Ovary (tissue), 9 donors: ENCODE measurements around the gene PLEKHF1. TPM values are rescaled to one million over a fixed set of nuclear protein-coding genes. Genes with fewer than 3 reads are reported as not detected.
"Not testable (repeated sequence)": the region's sequence is repeated elsewhere in the genome, so short reads cannot be mapped to it uniquely, and the experiment has no call there.

Source experiments
- DNase-seq, 5 donors: peaks; one replicate each; pipeline ENCODE4 v3.0.0-alpha.2; 2019 to 2020
- H3K27ac ChIP-seq, 2 donors: fragments of 200-600 bp; one replicate each; pipeline versions ENCODE4 v1.5.1 to v1.8.0; 2019 to 2022
- H3K27me3 ChIP-seq: fragments of 200-600 bp; one replicate; pipeline ENCODE4 v1.8.0; 2022
- H3K36me3 ChIP-seq: fragments of 200-600 bp; sonication (generic); one replicate; pipeline ENCODE4 v1.5.1; 2019
- H3K4me1 ChIP-seq: one replicate; pipeline ENCODE4 v1.8.1; 2013; ENCODE audit warnings: mild to moderate bottlenecking, moderate library complexity; ENCODE audit not compliant: insufficient read depth
- H3K4me3 ChIP-seq: fragments of 200-600 bp; sonication (generic); one replicate; pipeline ENCODE4 v1.5.1; 2017
- H3K9me3 ChIP-seq, 2 donors: fragments of 200-600 bp in 1 of 2; sonication (generic) in 1 of 2; one replicate each; pipeline versions ENCODE4 v1.5.1 to v1.8.1; 2013 to 2019; ENCODE audit warnings: mild to moderate bottlenecking in 1 of 2, moderate library complexity in 1 of 2
- EP300 ChIP-seq: sonication (generic); formaldehyde crosslinking; IDR thresholded peaks from one replicate; pipeline ENCODE4 v1.6.1; 2017; ENCODE audit warnings: antibody characterized with exemption
- POLR2A ChIP-seq: fragments of 450-650 bp; IDR thresholded peaks from one replicate; pipeline ENCODE4 v1.6.1; 2017; ENCODE audit warnings: antibody characterized with exemption, mild to moderate bottlenecking, moderate library complexity
- WGBS, 3 donors: extraction: QIAGEN DNeasy Blood & Tissue Kit in 1 of 3; methylation state at CpG; one replicate each; pipeline versions ENCODE4 v1.1.5 to v1.1.7; 2013 to 2017; 5-methylcytosine and 5-hydroxymethylcytosine counted together
- intact Hi-C, 4 donors: fragments of 100-400 bp; cut with DNase I; formaldehyde crosslinking; loops; one replicate each; pipeline versions ENCODE4 v1.11.0 to v1.15.1; 2022 to 2023
- polyA plus RNA-seq, 2 donors: library from polyadenylated mRNA; stranded (reverse); fragments of 200-250 nt in 1 of 2; fragments of 350-450 nt in 1 of 2; fragmentation: Illumina TruSeq in 1 of 2; extraction: RNeasy Lipid Tissue Mini Kit (QIAGEN cat#74804) in 1 of 2; gene quantifications; one replicate each; pipeline ENCODE4 v1.2.3, GENCODE V29; 2013 to 2014
- total RNA-seq, 7 donors: library from RNA; depleted of rRNA in 2 of 7; stranded (reverse); fragments of >200 nt in 2 of 7; fragmentation: NEBNext Ultra II Directional in 3 of 7; extraction: Animal tissue kit (Norgen Biotek cat#: 25700) in 3 of 7; gene quantifications; one replicate each; pipeline versions ENCODE4 v1.1.0 to v1.2.4, GENCODE V29; 2016 to 2023
- TF ChIP-seq, protein P1 (sequence below), 3 donors: fragments of 450-650 bp in 2 of 3; fragments of 200-600 bp in 1 of 3; IDR thresholded peaks; one replicate each; pipeline versions ENCODE4 v1.5.1 to v1.8.0; 2016 to 2022; ENCODE audit warnings: antibody characterized with exemption in 3 of 3, mild to moderate bottlenecking in 1 of 3
- donor health status: DM: no; HTN: no; CAD: no; lungs with moderate emphysema.
- donor health status: DM: no; HTN: no; CAD: no.
- donor health status: Bipolar disorder and iron deficiency.
- donor health status: DM: yes; HTN: yes; CAD: no.
- donor health status: DM: no; HTN: no; CAD: no.
- donor health status: DM: yes; HTN: yes; CAD: no.

PLEKHF1 gene
- total and polyA plus RNA-seq, 9 donors, result 0.92 to 19.1 (median 13.7) TPM

DNA sequence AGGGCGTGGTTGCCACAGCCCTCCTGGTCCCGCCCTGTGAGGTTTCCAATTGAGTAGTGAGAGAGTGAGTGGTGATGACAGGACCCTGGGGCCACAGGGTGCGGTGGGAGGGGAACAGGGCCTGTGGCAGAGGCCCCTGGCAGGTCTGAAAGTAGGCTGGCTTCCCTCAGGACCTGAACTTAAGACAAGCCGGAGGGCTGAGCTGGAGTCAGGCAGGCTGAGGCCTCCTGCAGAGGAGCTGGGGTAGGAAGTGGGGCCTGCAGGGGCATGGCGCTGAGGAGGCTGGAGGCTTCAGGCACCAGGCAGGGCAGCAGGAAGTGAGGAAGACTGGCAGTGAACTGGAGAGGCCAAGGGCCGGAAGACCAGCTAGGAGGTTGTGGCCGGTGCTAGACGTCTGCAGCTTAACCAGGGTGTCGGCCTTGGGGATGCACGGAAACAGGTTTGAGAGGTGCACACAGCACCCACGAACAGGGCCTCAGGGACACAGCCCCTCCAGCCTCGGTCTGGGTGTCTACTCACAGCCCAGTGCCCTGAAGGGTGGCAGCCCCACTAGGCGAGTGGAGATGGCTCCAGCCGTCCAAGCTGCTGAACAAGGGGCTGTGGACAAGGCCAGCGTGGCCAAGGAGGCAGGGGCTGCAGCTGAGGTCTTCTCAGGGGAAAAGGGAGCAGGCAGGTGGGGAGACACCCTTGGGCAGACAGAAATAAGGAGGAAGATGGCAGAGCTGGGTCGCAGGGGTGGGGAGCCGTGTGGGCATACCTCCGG lies 41.4 kb upstream of the PLEKHF1 start:
- Histone ChIP-seq H3K27ac (no peak overlapping the region), H3K9me3 (no peaks in the 10 kb centered on the region), H3K27me3 (no peaks in the 10 kb centered on the region), H3K4me3 (no peak overlapping the region), H3K36me3 (no peaks in the 10 kb centered on the region), H3K4me1 (no peaks in the 10 kb centered on the region)
- intact Hi-C loops, result no loop called here
- TF ChIP-seq, protein P1, sequence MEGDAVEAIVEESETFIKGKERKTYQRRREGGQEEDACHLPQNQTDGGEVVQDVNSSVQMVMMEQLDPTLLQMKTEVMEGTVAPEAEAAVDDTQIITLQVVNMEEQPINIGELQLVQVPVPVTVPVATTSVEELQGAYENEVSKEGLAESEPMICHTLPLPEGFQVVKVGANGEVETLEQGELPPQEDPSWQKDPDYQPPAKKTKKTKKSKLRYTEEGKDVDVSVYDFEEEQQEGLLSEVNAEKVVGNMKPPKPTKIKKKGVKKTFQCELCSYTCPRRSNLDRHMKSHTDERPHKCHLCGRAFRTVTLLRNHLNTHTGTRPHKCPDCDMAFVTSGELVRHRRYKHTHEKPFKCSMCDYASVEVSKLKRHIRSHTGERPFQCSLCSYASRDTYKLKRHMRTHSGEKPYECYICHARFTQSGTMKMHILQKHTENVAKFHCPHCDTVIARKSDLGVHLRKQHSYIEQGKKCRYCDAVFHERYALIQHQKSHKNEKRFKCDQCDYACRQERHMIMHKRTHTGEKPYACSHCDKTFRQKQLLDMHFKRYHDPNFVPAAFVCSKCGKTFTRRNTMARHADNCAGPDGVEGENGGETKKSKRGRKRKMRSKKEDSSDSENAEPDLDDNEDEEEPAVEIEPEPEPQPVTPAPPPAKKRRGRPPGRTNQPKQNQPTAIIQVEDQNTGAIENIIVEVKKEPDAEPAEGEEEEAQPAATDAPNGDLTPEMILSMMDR (IDR thresholded peaks at IDR 0.05), result no peak
- TF ChIP-seq EP300, result no peak
- TF ChIP-seq POLR2A, result no peak
- DNase-seq, result no peak
- WGBS, 3 donors, result 74 to 79% (median 76%) methylated on average over 17 to 18 of the region's 18 CpGs

DNA sequence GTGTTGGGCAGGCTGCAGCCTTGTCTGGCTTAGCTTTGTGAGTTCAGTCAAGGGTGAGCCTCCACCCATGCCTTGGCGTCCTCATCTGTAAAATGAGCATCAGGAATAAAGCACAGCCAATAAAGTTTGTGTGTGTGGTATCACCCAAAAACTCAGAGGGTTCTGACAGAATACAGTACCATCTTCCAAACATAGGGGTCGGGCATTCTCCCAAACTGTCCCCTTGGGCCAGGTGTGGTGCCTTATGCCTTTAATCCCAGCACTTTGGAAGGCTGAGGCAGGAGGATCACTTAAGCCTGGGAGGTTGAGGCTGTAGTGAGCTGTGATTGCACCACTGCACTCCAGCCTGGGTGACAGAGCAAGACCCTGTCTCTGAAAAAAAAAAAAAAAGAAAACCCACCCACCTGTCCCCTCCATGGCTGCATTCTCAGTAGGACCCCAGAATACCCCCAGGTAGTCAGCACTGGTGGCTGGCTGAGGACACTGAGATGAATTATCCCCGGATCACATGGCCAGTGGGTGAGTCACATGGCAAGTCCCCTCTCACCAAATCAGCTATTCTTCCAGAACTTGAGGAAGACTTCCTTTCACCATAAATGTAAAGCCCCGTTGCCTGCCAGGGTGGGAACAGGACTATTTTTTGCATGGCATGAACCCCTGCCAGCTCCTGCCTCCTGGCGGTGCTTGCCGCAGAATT lies 40.6 kb upstream of the PLEKHF1 start:
- TF ChIP-seq POLR2A, result no peak
- no peak for TF ChIP-seq EP300
- TF ChIP-seq, protein P1 (IDR thresholded peaks at IDR 0.05), result no peak
- intact Hi-C loops, result no loop called here
- Histone ChIP-seq H3K4me1 (no peaks in the 10 kb centered on the region), H3K27me3 (no peaks in the 10 kb centered on the region), H3K36me3 (no peaks in the 10 kb centered on the region), H3K27ac (no peak overlapping the region), H3K9me3 (no peaks in the 10 kb centered on the region), H3K4me3 (no peak overlapping the region)
- WGBS, 3 donors, result 67 to 70% (median 68%) methylated on average over 6 of the region's 6 CpGs
- no peak for DNase-seq

DNA sequence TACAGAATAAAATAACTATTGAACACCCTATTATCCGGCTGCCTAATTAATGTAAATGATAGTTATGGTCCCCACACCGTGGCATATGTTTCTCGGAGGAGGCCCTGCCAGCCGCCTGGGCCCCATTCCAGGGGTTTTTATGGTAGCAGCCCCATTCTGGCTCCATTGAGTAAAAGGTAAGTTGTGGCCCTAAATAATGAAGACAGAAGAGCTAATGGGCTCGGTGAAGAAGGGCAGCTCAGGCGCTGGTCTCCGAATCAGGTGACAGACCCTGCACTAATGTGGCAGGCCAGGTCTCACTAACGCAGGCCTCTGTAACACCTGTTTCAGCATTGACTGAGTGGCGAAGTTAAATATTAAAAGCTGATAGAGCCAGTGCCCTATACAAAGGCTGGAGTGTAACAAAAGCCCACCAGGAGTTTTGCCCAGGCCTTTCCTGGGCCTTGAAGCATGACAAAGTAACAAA lies 40.0 kb upstream of the PLEKHF1 start:
- H3K9me3 ChIP-seq, result no peaks in the 10 kb centered on the region
- no peak overlapping the region for H3K4me3 ChIP-seq
- intact Hi-C loops, result no loop called here
- no peaks in the 10 kb centered on the region for H3K36me3 ChIP-seq
- H3K4me1 ChIP-seq, result no peaks in the 10 kb centered on the region
- TF ChIP-seq EP300, result no peak
- TF ChIP-seq POLR2A, result no peak
- TF ChIP-seq, protein P1 (IDR thresholded peaks at IDR 0.05), result no peak
- no peak for DNase-seq
- H3K27me3 ChIP-seq, result no peaks in the 10 kb centered on the region
- WGBS, 3 donors, result 73 to 78% (median 73%) methylated on average over 9 of the region's 9 CpGs
- H3K27ac ChIP-seq, result no peak overlapping the region

DNA sequence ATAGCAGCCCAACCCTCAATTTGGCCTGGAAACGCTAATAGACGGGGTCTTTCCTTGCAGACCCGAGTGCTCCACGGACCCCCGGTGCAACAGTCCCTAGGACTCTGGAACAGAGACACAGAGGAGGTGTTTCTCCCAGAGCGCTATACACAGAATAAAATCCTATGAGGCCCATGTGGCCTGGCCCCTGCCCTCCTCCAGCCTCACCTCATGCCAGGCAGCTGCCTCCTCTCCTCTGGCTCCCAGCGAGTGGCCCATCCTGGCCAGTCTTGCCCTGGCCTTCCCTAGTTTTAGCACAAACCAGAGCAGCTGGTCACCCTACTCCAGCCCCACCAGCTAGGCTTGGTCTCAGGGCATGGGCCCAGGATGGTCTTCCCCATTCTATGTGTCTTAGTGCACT lies 38.9 kb upstream of the PLEKHF1 start:
- Histone ChIP-seq H3K27ac (no peak overlapping the region), H3K36me3 (no peaks in the 10 kb centered on the region), H3K4me1 (no peaks in the 10 kb centered on the region), H3K9me3 (no peaks in the 10 kb centered on the region), H3K4me3 (no peak overlapping the region), H3K27me3 (no peaks in the 10 kb centered on the region)
- no peak for DNase-seq
- WGBS, 3 donors, result 89 to 91% (median 90%) methylated on average over 7 of the region's 7 CpGs
- intact Hi-C loops, result no loop called here
- TF ChIP-seq, protein P1 (IDR thresholded peaks at IDR 0.05), result no peak
- TF ChIP-seq EP300 (no peak), POLR2A (no peak)

DNA sequence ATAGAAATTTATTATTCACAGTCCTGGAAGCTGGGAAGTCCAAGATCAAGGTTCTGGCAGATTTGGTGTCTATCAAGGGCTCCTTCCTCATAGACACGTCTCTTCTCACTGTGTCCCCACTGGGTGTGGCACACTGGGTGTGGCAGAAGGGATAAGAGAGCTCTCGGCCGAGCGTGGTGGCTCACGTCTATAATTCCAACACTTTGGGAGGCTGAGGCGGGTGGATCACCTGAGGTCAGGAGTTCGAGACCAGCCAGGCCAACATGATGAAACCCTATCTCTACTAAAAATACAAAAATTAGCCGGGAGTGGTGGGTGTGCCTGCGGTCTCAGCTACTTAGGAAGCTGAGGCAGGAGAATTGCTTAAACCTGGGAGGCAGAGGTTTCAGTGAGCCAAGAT lies 38.4 kb upstream of the PLEKHF1 start:
- intact Hi-C loops, H3K4me1 ChIP-seq, H3K27ac ChIP-seq, H3K9me3 ChIP-seq, H3K27me3 ChIP-seq, H3K4me3 ChIP-seq, H3K36me3 ChIP-seq, DNase-seq: not testable (repeated sequence)
- WGBS, 3 donors, result 89 to 96% (median 91%) methylated on average over 9 of the region's 9 CpGs
